Activated CD4-positive, alpha-beta T cell treated with anti-CD3 and anti-CD28 coated beads, Interleukin-2, Interleukin-6, amounts not matched to agents 100 ng/mL and 50 ng/mL, durations not matched to agents 16 hours and 8 hours (primary cell): ENCODE data around the gene KIAA0825.

ENCODE experiments used
- DNase-seq: peaks from one replicate; pipeline ENCODE4 v3.0.0-alpha.2; 2020

KIAA0825 gene

GRCh38 chr5:94508461-94509148, 109.8 kb downstream of the KIAA0825 start:
- DNase-seq = no peak

DNA sequence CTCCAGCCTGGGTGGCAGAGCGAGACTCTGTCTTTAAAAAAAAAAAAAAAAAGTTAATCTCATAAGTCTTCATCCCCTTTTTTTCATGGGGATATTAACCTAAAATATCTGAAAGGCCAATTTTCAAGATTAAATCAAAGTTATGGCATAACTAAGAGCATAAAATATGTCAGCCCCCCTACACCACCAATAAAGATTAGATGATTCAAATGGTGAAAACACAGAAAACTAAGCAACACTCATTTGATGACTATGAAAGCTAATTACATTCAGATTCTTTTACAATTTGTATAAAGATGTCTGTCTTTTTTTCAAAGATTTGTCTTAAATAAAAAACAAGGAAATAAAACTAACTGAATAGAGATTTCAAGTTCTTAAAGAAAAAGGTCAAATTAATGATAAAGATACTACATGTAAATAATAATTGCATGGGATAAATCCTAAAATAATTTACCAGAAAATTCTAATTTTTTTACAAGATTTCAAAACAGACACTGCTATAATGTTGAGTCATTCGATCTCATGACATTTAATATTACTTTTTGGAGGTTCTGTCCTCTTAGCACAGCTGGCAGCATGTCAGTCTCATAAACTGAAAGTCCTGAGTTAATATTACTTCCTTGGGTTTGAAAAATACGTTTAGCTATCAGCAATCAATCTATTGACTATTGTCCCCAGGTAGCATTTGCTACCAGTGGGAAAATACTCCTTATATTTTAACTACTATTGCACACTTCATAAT, 112.9 kb downstream of the KIAA0825 start:
- DNase-seq = no peak

GRCh38 chr5:94503677-94504076, 114.7 kb downstream of the KIAA0825 start:
- DNase-seq = no peak

DNA sequence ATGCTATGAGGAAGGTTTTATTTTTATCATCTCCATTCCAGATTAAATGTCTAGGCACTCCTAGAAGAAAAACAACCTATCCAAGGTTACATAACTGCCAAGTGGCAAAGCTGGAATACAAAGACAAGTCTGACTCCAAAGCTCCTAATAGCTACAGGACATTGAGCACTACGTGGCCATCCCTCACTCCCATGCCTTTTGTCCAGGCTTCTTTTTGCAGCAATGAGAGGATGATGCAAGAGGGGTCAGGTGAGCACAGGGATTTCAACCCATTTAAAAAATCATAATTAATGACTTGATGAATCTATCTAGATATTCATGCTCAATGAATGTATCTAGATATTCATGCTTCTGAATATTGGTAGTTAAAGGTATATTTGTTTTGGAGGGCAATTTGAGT, 117.0 kb downstream of the KIAA0825 start:
- no peak for DNase-seq

- DNase-seq = no peak
Observed at GRCh38 chr5:94499806-94500205, 118.6 kb downstream of the KIAA0825 start.

- no peak for DNase-seq
Observed at GRCh38 chr5:94498199-94498598, 120.2 kb downstream of the KIAA0825 start.

DNA sequence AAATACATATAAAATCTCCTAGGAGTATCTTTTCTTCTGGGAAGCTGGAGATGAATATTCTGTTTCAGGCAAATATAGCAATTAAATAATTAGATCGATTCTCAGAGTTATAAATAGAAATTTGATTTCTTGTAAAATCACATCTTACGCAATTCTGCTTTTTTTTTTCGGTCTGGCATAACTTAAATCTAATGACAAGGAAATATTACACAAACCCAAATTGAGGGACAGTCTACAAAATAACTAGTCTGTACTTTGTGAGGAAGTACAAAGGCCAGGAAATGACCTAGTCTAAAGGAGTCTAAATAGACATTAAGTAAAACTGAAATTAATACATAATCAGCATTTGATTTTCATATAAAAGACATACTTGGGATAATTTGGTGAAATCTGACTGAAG, 133.3 kb downstream of the KIAA0825 start:
- DNase-seq = no peak

DNA sequence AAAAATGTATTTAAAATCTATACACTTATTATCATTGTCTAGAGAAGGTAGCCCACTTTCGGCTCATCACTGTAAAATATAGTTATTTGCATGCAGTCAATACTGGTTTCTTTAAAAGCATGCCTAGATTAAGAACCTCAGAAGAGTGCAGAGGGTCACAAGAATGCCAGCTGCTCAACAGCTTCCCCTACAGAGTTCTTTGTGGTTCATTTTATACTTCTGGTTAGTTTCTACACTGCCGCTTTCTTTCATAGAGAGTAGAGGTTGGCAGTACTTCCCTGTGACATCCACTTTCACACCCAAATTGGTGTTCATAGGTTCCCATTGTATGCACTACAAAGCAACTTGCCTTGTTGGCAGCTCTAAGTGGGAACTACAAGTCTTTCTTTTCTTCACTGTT, 137.3 kb downstream of the KIAA0825 start:
- no peak for DNase-seq

- DNase-seq = no peak
Observed at GRCh38 chr5:94480486-94480885, 137.9 kb downstream of the KIAA0825 start.

- DNase-seq = no peak
Observed at GRCh38 chr5:94473936-94474335, 144.5 kb downstream of the KIAA0825 start.

DNA sequence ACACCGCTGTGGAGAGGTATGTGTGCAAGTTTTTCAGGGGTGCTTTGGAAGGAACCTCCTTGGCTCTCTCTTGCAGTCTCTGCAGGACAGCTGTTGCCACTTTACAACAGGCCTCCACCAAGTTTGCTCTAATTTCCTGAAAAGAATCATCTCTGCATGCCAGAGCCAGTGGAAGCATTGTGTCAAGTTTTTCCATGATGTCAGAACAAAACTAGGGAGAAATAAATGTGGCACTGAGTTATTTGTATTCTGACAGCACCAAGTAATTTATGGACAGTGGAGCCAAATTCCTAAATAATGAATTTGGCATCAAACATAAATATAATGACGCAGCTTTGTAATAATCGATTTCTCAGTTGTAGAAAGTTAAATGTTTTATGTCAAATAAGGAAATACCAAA, 146.9 kb downstream of the KIAA0825 start:
- no peak for DNase-seq

DNA sequence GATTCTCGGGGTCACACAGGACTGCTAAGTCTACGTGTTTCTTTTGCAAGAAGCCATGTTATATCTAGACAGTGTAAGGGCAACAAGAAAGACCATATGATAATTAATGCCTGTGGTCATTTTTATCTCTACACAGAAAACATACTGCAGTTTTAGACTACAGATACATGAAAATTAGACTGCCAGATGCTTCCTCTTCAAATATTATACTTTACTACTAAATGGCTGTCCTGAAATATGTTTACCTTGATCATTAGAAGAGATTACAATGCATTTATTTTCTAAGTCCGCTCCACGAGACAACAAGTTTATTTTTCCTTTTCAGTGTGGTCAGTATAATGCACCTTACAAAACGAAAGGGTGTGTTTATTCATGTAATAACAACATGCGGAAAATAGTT, 147.6 kb downstream of the KIAA0825 start:
- DNase-seq = no peak

DNA sequence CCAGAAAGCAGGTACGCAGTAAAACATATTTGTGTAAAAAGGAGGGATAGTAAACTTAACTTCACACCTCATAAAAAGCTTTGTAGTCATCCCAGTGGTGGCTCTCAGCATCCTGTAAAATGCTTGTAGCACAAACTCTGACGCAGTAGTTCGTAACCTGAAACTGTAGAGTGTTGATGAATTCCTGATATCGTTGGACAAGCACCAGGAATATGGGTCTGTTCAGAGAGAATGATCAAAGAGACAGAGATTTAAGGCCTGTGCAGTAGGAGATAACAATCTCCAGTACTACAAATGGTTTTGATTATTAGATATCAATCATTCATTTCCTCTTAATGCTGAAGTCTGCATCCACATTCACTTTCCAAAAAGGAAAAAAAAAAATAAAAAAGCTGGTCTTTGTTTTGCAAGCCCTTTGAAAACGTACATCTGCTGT, 148.5 kb downstream of the KIAA0825 start:
- DNase-seq = no peak

GRCh38 chr5:94467954-94468930, 150.2 kb downstream of the KIAA0825 start:
- DNase-seq = no peak

DNA sequence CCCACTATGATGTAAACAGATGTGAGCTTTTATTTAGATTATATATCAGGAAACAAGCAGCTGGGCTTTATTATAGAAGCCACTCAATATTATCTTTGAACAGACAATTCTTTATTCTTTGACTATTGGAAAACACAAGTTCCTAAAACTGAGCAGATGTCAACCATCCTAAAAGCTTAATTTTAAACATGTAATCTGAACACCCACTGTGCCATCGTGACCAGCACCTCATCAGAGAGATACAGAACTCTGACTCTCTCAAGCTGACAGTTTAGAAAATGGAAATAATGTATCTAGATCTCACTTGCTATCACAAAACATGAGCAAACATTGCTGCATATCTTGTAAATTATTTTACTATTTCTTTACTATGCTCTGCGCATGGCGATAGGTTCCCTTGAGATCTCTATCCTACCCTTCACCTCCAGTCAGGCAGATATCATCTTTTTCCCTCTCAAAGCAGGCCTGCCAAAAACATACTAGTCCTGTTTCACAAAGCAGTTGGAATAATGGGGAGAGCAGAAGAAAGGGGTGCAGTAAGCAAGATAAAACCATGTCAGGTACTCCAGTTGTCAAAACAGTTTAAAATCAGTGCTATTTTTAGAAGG, 151.0 kb downstream of the KIAA0825 start:
- no peak for DNase-seq

DNA sequence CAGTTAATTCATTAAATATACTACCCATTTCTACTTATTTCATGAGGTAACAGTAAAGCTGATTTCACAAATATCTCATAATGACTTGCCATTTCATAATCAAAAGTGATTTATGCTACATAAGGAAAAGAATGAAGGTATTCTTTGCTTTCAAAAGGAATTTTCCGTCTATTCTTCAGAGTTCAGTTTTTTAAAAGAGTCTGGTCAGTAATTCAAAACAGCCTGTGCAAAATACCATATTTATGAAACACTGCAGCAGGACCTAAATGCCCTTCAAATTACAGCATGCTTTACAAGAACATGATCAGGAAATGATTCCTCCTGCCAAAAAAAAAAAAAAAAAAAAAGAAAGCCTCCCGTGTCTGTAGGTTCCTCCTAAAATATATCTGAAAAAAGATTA, 154.7 kb downstream of the KIAA0825 start:
- DNase-seq = no peak

- no peak for DNase-seq
Observed at GRCh38 chr5:94461131-94461530, 157.3 kb downstream of the KIAA0825 start.

- DNase-seq = no peak
Observed at GRCh38 chr5:94459915-94460314, 158.5 kb downstream of the KIAA0825 start.

- DNase-seq = no peak
Observed at GRCh38 chr5:94457788-94458187, 160.6 kb downstream of the KIAA0825 start.

- DNase-seq = no peak
Observed at GRCh38 chr5:94445726-94446125, 172.7 kb downstream of the KIAA0825 start.

DNA sequence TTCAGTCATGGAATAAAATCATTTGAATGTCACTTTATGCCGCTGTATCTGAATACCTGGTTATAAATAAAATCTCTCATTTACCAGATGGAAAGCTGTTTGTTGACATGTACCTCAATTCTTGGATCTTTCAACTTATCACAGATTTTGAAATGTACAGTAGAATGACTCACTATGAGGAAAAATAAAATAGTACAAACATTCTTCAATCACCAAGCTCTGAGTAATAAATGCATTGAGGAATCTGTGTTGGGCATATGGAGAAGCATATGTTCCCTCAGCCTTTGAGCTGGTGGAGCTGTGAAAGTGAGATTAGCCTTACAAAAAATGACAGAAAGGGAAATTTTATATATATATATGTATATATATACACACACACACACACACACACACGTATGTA, 175.4 kb downstream of the KIAA0825 start:
- DNase-seq = no peak

GRCh38 chr5:94442076-94442475, 176.3 kb downstream of the KIAA0825 start:
- no peak for DNase-seq

DNA sequence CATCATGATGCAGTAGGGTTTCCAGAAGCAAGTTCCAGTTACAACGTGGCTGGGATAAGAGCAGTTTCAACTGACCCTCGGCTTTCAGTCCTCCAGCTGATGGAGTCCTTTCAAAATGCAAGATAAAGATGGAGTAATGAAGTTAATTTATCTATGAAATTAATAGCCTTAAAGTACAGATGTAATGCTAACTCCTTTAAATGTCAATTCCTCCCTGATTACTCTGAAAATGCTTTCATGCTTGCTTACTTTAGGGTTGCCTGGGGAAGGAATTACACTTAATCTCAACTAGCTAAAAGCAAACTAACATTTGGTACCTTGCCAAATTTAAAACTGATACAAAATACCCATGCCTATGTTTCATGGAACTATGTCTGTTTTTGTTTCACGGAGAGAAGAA, 178.4 kb downstream of the KIAA0825 start:
- DNase-seq = no peak
